Measurements from ENCODE around the gene MYL3.

- TF ChIP-seq CTCF (conservative IDR thresholded peaks at IDR 0.05; ENCODE audit: low read depth, low read length) (no peak), EZH2 (IDR thresholded peaks at IDR 0.05; ENCODE audit: low read length, unreplicated experiment) (no peak), EZH2phosphoT487 (IDR thresholded peaks at IDR 0.05; ENCODE audit: borderline replicate concordance, low read length) (no peak)
Measured at GRCh38 chr3:46901591-46902187, 38.4 kb upstream of the MYL3 start.
